HEK293 (cell line): ENCODE results near the gene EPS8L3.

Experiments used
- CTCF ChIP-seq: fragments of 450-650 bp; formaldehyde crosslinking; IDR thresholded peaks from 2 replicates; pipeline ENCODE4 v1.5.1; 2016; ENCODE audit warnings: missing biosample characterization, missing genetic modification characterization
- ZBTB7A ChIP-seq: fragments of 450-650 bp; formaldehyde crosslinking; IDR thresholded peaks from 2 replicates; pipeline ENCODE4 v1.5.1; 2016; ENCODE audit warnings: low read depth, missing biosample characterization, missing genetic modification characterization

GRCh38 chr1:109808703-109809102, 45.0 kb upstream of the EPS8L3 start:
- TF ChIP-seq ZBTB7A (tag by site-specific recombination) (no peak), CTCF (tag by site-specific recombination) (no peak)
